MM.1S (cell line): ENCODE results near the gene VTA1.

Experiments used
- DNase-seq: peaks from one replicate; pipeline ENCODE4 v3.0.0-alpha.2; 2015
- H2AFZ ChIP-seq: fragments of 300-600 bp; sonication (generic); 2 replicates; pipeline ENCODE4 v1.6.0; 2016; ENCODE audit warnings: antibody characterized with exemption, low read length
- H3F3A ChIP-seq: fragments of 300-600 bp; sonication (generic); 2 replicates; pipeline ENCODE4 v1.6.1; 2016; ENCODE audit warnings: mild to moderate bottlenecking, antibody characterized with exemption, low read length, moderate library complexity, mixed read lengths; ENCODE audit not compliant: insufficient read depth
- H3K27ac ChIP-seq: fragments of 300-600 bp; sonication (generic); 2 replicates; pipeline ENCODE4 v1.5.1; 2016; ENCODE audit warnings: mild to moderate bottlenecking, low read length
- H3K27me3 ChIP-seq: fragments of 300-600 bp; sonication (generic); replicated peaks from 2 replicates; pipeline ENCODE4 v1.6.0; 2016; ENCODE audit warnings: low read length; ENCODE audit not compliant: insufficient read depth
- H3K36me3 ChIP-seq: fragments of 300-600 bp; sonication (generic); replicated peaks from 2 replicates; pipeline ENCODE4 v1.6.1; 2016; ENCODE audit warnings: mild to moderate bottlenecking, low read length, mixed read lengths; ENCODE audit not compliant: insufficient read depth
- H3K4me1 ChIP-seq: fragments of 300-600 bp; sonication (generic); 2 replicates; pipeline ENCODE4 v1.6.1; 2016; ENCODE audit warnings: low read length, mixed read lengths
- H3K4me2 ChIP-seq: fragments of 300-600 bp; sonication (generic); 2 replicates; pipeline ENCODE4 v1.6.0; 2016; ENCODE audit warnings: low read depth, low read length
- H3K4me3 ChIP-seq: fragments of 300-600 bp; sonication (generic); 2 replicates; pipeline ENCODE4 v1.5.1; 2016; ENCODE audit warnings: low read length, mixed read lengths
- H3K79me2 ChIP-seq: fragments of 300-600 bp; sonication (generic); 2 replicates; pipeline ENCODE4 v1.6.1; 2016; ENCODE audit warnings: mixed run types, low read length, mixed read lengths
- H3K9ac ChIP-seq: fragments of 300-600 bp; sonication (generic); 2 replicates; pipeline ENCODE4 v1.6.1; 2016; ENCODE audit warnings: low read length, mixed read lengths
- H3K9me2 ChIP-seq: fragments of 300-600 bp; sonication (generic); replicated peaks from 2 replicates; pipeline ENCODE4 v1.6.1; 2016; ENCODE audit warnings: mild to moderate bottlenecking, low read length, mixed read lengths; ENCODE audit not compliant: insufficient read depth
- H3K9me3 ChIP-seq: fragments of 300-600 bp; sonication (generic); replicated peaks from 2 replicates; pipeline ENCODE4 v1.6.1; 2016; ENCODE audit warnings: mild to moderate bottlenecking, low read length, mixed read lengths; ENCODE audit not compliant: insufficient read depth
- H4K20me1 ChIP-seq: fragments of 300-600 bp; sonication (generic); 2 replicates; pipeline ENCODE4 v1.6.1; 2016; ENCODE audit warnings: mild to moderate bottlenecking, low read length, moderate library complexity, mixed read lengths; ENCODE audit not compliant: insufficient read depth
- EZH2 ChIP-seq: fragments of 300-600 bp; sonication (generic); optimal IDR thresholded peaks from 2 replicates; pipeline ENCODE3; 2017; ENCODE audit warnings: low read depth, mild to moderate bottlenecking, antibody characterized with exemption, low read length, mixed read lengths
- EZH2phosphoT487 ChIP-seq: fragments of 300-600 bp; sonication (generic); IDR thresholded peaks from 2 replicates; pipeline ENCODE4 v1.6.1; 2018; ENCODE audit warnings: antibody characterized with exemption, low read length
- TF ChIP-seq, protein P1 (sequence below): fragments of 300-600 bp; sonication (generic); IDR thresholded peaks from 2 replicates; pipeline ENCODE4 v1.5.1; 2016; ENCODE audit warnings: antibody characterized with exemption, low read length, mixed read lengths

Gene VTA1

DNA sequence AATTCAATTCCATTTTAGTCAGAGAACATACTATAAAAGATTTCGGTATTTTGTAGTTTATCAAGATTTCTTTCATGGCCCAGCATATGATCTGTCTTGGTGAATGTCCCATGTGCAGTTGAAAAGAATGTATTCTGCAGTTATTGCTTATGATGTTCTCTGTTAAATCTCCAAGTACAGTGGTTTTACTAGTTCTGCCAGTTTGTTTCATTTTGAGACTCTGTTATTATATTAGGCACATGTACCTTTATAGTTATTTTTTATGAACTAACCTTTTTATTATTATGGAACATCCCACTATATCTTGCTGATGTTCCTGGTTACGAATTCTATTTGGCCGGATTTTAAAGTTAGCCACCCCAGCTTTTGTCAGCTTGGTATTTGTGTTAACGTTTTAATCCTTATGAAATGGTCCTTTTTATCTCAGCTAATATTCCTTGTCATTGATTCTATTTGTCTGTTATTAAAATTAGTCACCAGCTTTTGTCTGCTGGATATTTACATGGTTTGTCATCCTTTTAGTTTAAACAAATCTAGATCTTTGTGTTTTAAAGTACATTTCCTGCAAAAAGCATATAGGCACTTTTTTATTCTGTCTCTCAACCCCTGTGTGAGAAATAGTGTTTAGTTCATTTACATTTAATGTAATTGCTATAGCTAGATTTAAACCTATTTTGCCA lies 48.9 kb downstream of the VTA1 start:
- H3K79me2 ChIP-seq, result peaks cover 10% of the 10 kb centered on the region; the same call in 1 of the 2 replicates
- no peak overlapping the region for H3K9ac ChIP-seq
- no peaks in the 10 kb centered on the region for H3F3A ChIP-seq
- H4K20me1 ChIP-seq, result no peaks in the 10 kb centered on the region
- 0 out of 2 replicates have a peak, but pooled peaks cover 4% of the 10 kb centered on the region for H3K36me3 ChIP-seq
- no peak overlapping the region for H3K4me2 ChIP-seq
- TF ChIP-seq, protein P1, sequence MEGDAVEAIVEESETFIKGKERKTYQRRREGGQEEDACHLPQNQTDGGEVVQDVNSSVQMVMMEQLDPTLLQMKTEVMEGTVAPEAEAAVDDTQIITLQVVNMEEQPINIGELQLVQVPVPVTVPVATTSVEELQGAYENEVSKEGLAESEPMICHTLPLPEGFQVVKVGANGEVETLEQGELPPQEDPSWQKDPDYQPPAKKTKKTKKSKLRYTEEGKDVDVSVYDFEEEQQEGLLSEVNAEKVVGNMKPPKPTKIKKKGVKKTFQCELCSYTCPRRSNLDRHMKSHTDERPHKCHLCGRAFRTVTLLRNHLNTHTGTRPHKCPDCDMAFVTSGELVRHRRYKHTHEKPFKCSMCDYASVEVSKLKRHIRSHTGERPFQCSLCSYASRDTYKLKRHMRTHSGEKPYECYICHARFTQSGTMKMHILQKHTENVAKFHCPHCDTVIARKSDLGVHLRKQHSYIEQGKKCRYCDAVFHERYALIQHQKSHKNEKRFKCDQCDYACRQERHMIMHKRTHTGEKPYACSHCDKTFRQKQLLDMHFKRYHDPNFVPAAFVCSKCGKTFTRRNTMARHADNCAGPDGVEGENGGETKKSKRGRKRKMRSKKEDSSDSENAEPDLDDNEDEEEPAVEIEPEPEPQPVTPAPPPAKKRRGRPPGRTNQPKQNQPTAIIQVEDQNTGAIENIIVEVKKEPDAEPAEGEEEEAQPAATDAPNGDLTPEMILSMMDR, result no peak
- TF ChIP-seq EZH2 (no peak), EZH2phosphoT487 (no peak)
- H3K27me3 ChIP-seq, result no peaks in the 10 kb centered on the region
- H3K9me3 ChIP-seq, result no peaks in the 10 kb centered on the region
- H2AFZ ChIP-seq, result no peak overlapping the region
- no peak overlapping the region for H3K27ac ChIP-seq
- no peaks in the 10 kb centered on the region for H3K9me2 ChIP-seq
- no peak for DNase-seq
- H3K4me3 ChIP-seq, result no peak overlapping the region
- no peaks in the 10 kb centered on the region for H3K4me1 ChIP-seq

DNA sequence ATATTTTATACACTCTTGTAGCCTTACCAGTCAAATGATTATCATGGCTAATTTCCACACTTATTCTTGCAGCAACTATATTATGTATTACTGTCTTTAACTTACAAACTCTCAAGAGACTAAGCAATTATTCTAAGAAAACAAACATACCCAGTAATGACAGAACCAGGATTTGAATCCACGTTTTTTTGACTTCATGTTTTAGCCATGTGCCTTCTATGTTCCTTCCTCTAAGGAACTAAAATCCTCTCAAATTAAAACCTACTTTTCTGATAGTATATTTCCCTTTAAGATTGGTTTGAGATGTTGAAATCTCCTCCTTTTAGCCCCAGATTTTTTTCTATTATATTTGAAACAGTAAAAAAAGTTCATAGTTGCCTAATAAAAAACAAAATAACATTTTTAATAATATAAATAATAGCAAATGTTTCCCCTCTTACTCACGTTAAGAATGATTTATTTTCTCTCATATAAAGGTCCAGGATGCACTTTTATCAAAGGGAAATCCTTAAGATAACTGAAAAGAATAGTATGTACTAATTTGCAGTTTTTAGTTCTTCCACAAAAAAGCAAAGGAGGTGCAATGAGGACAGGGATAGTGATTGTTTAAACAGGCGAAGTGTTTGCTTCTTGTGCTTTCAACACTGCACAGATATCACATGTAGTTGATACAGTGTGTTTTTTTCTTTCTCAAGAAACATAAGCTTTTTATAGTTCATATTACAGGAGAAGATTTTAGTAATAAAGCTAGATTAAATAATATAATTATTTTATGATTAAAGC lies 54.0 kb downstream of the VTA1 start:
- Histone ChIP-seq H3K4me3 (no peak overlapping the region), H2AFZ (no peak overlapping the region), H3K4me1 (no peaks in the 10 kb centered on the region), H3K79me2 (peaks cover 6% of the 10 kb centered on the region), H3K4me2 (no peak overlapping the region), H3K27ac (no peak overlapping the region), H3K9ac (no peak overlapping the region), H3K9me3 (no peaks in the 10 kb centered on the region), H3K27me3 (no peaks in the 10 kb centered on the region), H4K20me1 (no peaks in the 10 kb centered on the region), H3F3A (no peaks in the 10 kb centered on the region), H3K36me3 (peaks cover 4% of the 10 kb centered on the region; the same call in 1 of the 2 replicates), H3K9me2 (no peaks in the 10 kb centered on the region)
- no peak for DNase-seq
- TF ChIP-seq EZH2phosphoT487 (no peak), EZH2 (no peak)
- TF ChIP-seq, protein P1, result no peak

DNA sequence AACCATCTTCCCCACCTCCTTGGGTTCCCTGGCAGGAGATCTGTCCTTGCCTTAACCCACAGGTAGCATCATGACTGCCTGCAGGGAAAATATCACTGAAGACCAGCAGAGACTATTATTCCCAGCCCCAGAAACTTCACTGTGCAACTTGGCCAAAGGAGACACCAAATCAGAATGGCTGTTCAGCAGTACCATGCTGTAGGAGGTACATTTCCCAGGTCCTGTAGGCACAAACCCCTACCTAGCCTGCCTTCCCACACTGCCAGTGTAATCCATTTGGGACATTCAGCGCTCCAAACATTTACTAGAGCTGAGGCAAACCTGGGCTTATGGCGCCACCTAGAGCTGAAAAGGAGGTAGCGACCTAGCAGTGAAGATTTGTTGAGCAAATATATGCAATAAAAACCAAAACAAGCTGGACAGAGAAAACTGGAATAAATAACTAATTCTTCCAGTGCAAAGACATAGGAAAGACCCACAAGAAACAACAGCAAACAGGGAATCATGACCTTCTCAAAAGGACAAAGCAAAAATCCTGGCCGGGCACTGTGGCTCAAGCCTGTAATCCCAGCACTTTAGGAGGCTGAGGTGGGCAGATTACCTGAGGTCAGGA lies 60.3 kb downstream of the VTA1 start:
- no peak for TF ChIP-seq EZH2
- TF ChIP-seq, protein P1, result peak; percentile 77
- Histone ChIP-seq H3K27me3 (no peaks in the 10 kb centered on the region), H3K79me2 (no peaks in the 10 kb centered on the region; the same call in 1 of the 2 replicates), H3K4me2 (no peak overlapping the region), H3K4me1 (no peaks in the 10 kb centered on the region), H3K9me2 (no peaks in the 10 kb centered on the region), H4K20me1 (no peaks in the 10 kb centered on the region), H2AFZ (no peak overlapping the region), H3K27ac (no peak overlapping the region), H3F3A (no peaks in the 10 kb centered on the region), H3K36me3 (no peaks in the 10 kb centered on the region; the same call in 1 of the 2 replicates), H3K4me3 (no peak overlapping the region), H3K9me3 (no peaks in the 10 kb centered on the region), H3K9ac (no peak overlapping the region)
- DNase-seq, result peak; percentile 12
